IPS-18a (cell line): ENCODE results near the gene PPP2R2B.

Experiments used
- H3K27ac ChIP-seq: one replicate; pipeline ENCODE4 v1.5.1; 2013; ENCODE audit warnings: low read length
- H3K27me3 ChIP-seq: one replicate; pipeline ENCODE4 v1.6.1; 2013; ENCODE audit warnings: mild to moderate bottlenecking, low read length; ENCODE audit not compliant: control insufficient read depth, insufficient read depth
- H3K36me3 ChIP-seq: one replicate; pipeline ENCODE4 v1.6.1; 2013; ENCODE audit warnings: low read depth, low read length; ENCODE audit not compliant: control insufficient read depth
- H3K4me1 ChIP-seq: one replicate; pipeline ENCODE4 v1.6.1; 2013; ENCODE audit warnings: low read depth, low read length; ENCODE audit not compliant: control insufficient read depth
- H3K4me3 ChIP-seq: one replicate; pipeline ENCODE4 v1.5.1; 2013; ENCODE audit warnings: low read length
- H3K9ac ChIP-seq: one replicate; pipeline ENCODE4 v1.6.1; 2013; ENCODE audit warnings: mild to moderate bottlenecking, low read length, moderate library complexity
- H3K9me3 ChIP-seq: one replicate; pipeline ENCODE4 v1.6.1; 2013; ENCODE audit warnings: low read depth, low read length; ENCODE audit not compliant: control insufficient read depth

Gene PPP2R2B

DNA sequence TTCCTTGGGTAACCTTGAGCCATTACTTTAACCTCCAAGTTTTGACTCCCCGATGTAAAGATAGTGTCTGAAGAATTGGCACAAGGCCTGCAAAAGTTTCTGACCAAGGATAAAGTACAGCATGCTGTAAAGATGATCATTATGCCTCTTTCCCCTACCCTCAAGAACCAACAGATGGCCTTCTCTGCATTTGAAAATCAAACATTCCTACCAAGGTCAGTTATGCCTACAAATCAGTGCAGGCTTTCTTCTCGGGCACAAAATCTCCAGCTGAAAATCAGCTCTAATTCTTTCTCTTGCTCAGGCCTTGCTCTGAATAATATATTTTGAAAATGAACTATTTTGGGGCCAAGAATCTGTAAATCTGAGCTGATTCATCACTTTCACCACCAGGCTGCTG is 59.7 kb downstream of the PPP2R2B start:
- H3K27me3 ChIP-seq: no peaks in the 10 kb centered on the region
- H3K4me3 ChIP-seq: no peak overlapping the region
- no peaks in the 10 kb centered on the region for H3K9me3 ChIP-seq
- H3K27ac ChIP-seq: no peak overlapping the region
- H3K4me1 ChIP-seq: peaks cover 35% of the 10 kb centered on the region
- no peak overlapping the region for H3K9ac ChIP-seq
- H3K36me3 ChIP-seq: no peaks in the 10 kb centered on the region

DNA sequence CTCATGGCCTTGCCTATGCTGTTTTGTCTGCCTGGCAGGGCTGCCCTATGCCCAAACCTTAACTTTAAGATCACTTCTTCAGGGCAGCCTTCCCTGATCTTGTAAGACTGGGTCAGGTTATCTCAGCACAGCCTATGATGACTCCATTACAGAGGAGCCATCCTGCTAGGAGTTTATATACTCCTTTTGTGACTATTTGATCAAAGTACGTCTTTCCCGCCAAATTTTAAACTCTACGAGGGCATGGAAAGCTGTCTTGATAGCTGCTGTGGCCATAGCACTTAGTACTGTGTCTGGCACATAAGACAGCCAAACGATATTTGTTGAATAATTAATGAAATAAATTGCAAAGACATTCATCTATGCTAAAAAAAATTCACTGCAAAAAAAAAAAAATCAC is 60.6 kb downstream of the PPP2R2B start:
- Histone ChIP-seq H3K27ac (no peak overlapping the region), H3K4me1 (peaks cover 35% of the 10 kb centered on the region), H3K4me3 (no peak overlapping the region), H3K9ac (no peak overlapping the region), H3K27me3 (no peaks in the 10 kb centered on the region), H3K36me3 (no peaks in the 10 kb centered on the region), H3K9me3 (no peaks in the 10 kb centered on the region)

DNA sequence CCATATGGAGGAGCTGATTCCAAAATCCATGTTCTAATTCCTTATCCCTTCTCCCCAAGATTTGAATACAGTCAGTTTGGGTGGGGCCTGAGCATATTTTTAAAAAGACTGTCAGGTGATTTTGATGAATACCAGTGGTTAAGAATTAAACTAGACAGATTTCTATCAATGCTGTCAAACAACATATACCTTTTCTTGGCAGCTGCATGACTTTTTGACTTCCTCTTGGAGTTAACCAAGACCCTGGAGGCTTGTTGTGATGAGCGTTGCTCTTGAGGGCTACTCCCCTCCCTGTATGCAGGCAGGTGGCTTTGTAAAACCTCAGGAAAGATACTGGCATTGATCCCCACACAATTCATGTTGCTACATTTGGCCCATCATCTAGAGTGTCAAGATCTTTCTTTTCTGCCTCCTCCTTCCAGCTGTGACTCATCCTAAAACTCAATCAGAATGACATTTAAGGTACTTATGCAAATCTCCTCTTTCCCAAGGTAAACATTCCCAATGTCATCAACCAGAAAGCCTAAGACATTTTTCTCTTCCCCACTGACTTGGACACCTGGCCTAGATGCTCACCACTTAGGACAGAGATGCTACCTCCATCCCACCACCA is 61.7 kb downstream of the PPP2R2B start:
- no peaks in the 10 kb centered on the region for H3K27me3 ChIP-seq
- no peak overlapping the region for H3K27ac ChIP-seq
- no peak overlapping the region for H3K4me3 ChIP-seq
- no peaks in the 10 kb centered on the region for H3K9me3 ChIP-seq
- H3K36me3 ChIP-seq: no peaks in the 10 kb centered on the region
- peaks cover 35% of the 10 kb centered on the region for H3K4me1 ChIP-seq
- no peak overlapping the region for H3K9ac ChIP-seq

DNA sequence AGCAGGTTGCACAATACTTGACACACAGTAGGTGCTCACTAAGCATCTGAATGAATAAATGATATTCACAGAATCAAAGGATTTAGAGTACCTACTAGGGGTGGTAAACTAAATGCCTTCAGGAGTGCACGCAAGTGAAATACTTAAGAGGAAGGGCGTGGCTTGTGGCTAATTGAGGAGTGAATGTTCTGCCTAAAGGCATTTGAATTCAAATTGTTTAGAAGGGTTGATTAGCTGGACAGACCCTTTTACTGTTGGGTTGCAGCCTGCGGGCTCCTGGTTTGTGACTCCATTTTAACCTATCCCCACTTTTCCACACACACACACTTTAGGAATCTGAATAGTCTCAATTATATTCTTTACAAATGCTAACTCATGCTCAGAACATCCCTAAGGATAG is 63.1 kb downstream of the PPP2R2B start:
- Histone ChIP-seq H3K9ac (no peak overlapping the region), H3K36me3 (no peaks in the 10 kb centered on the region), H3K27ac (no peak overlapping the region), H3K4me3 (no peak overlapping the region), H3K9me3 (no peaks in the 10 kb centered on the region), H3K27me3 (no peaks in the 10 kb centered on the region), H3K4me1 (peaks cover 35% of the 10 kb centered on the region)

DNA sequence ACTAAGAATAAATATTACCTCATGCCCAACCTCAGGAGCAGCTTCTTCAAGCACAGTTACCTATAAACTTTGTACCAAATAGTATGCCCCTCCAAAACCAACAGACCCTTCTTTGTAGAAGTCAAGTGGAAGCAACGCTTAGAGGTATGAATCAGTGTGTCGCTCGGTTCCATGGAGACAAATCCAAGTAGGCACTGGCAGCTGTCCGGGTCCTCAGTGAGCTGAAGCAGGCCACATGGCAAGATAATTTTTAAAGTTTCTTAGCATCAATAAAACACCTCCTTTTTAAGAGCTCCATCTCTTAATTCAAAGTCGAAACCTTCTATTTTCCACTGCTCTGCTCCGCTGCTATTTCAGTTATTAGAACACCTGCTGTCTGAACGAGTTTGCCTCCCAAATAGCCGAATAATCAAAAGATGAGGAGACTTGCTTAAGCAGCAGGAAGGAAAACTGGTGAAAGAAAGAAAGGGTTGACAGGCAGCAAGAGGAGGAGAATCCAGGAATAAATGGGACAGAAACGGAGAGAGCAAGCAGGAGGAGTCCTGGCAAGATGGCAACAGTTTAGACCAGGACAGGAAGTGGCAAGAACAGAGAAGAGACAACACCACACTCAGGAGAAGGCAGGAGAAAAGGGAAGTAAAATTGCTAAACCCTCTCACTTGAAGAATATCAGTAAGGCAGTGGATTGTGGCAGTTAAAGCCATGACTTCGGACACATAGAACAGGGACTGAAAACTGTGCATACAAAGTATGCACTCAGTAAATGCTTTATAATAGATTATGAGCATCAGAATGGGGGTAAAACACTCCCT is 65.0 kb downstream of the PPP2R2B start:
- peaks cover 28% of the 10 kb centered on the region for H3K4me1 ChIP-seq
- H3K36me3 ChIP-seq: no peaks in the 10 kb centered on the region
- no peak overlapping the region for H3K27ac ChIP-seq
- no peak overlapping the region for H3K9ac ChIP-seq
- no peak overlapping the region for H3K4me3 ChIP-seq
- no peaks in the 10 kb centered on the region for H3K27me3 ChIP-seq
- no peaks in the 10 kb centered on the region for H3K9me3 ChIP-seq

DNA sequence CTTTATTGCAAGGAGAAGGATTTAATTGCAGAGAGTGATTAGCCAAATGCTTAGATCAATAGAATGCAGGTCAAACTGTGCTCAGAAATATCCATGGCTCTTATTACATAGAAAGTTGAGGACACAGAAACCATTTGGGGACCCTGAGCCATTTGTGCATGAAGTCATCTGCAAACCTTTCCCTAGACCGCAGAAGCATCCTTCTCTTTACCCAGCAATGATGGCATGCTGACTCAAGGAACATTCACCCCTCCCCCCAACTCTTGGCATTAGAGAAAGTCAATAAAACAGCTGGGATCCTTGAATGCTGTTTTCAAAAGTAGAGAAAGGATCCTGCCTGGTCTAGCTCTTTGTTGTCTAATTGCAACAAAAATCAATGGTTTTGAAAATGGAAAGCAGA is 73.5 kb downstream of the PPP2R2B start:
- peaks cover 36% of the 10 kb centered on the region for H3K4me1 ChIP-seq

DNA sequence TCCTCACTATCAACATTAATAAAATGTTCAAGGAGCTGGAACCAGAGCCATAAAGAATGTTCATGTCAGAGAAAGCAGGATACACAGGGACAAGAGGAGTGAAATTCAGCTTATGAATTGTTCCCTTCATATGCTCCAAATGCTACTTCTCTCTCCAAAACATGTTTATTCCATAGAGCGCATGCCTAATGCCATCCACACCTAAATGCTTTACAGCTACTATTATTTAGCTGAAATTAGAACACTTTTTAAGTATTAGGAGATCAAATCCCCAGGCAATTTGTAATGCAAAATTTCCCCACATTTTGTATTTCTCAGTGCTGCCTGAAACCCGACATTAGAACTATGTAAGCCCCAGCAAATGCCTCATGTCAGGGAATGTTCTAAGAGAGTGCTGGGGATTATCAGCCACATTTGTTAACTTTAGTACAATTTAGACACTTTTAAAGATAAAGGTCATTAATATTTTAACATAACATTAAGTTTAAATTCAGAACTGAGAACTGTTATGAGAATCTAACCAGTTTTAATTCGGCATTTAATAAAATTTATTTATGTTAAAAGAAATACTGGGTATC is 75.5 kb downstream of the PPP2R2B start:
- Histone ChIP-seq H3K4me1 (peaks cover 53% of the 10 kb centered on the region), H3K36me3 (no peaks in the 10 kb centered on the region), H3K4me3 (no peak overlapping the region), H3K9me3 (no peaks in the 10 kb centered on the region), H3K27ac (no peak overlapping the region), H3K27me3 (no peaks in the 10 kb centered on the region), H3K9ac (no peak overlapping the region)

More for the DNA sequence above, 73.5 kb downstream of the PPP2R2B start:
- Histone ChIP-seq H3K36me3 (no peaks in the 10 kb centered on the region), H3K9ac (no peak overlapping the region), H3K27me3 (no peaks in the 10 kb centered on the region), H3K27ac (no peak overlapping the region), H3K4me3 (no peak overlapping the region), H3K9me3 (no peaks in the 10 kb centered on the region)

DNA sequence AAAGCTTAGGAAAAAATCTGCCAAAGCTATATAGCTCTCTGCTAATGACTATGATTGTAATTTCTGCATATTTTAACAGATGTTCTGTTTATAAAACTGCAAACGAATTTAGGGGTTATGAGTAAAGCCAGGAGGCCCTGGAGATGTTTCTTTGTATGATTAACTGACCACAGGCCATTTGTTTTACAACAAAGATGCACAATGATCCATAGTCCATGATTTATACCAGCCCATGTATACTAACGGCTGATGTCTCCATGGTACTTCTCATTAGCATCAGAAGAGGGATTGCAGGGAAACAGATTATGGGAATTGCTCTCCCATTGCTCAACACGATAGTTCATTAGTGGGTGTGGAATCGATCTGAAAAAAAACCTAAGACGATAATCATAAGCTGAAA is 78.9 kb downstream of the PPP2R2B start:
- H3K36me3 ChIP-seq: no peaks in the 10 kb centered on the region
- H3K9ac ChIP-seq: no peak overlapping the region
- peaks cover 66% of the 10 kb centered on the region for H3K4me1 ChIP-seq
- no peak overlapping the region for H3K4me3 ChIP-seq
- H3K9me3 ChIP-seq: no peaks in the 10 kb centered on the region
- H3K27me3 ChIP-seq: no peaks in the 10 kb centered on the region
- H3K27ac ChIP-seq: no peak overlapping the region

DNA sequence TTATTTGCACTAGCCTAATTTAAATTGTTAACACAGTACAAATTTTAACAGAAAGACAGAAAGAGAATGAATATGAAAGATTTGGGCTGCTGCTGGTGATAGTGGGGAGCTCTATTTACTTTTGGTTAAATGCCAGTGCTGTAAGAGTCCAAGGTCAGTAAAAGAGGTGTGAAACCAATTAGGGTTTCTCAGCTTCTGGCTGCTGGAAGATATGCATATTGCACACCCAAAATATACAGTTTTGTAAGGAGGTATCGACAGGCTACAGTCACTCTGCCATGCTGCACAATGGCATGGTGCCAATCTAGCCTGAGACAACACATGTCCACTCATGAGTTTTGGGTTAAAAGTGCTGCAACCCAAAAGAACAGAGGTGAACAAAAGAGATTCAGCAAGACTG is 79.3 kb downstream of the PPP2R2B start:
- H3K9ac ChIP-seq: no peak overlapping the region
- H3K27ac ChIP-seq: no peak overlapping the region
- peaks cover 64% of the 10 kb centered on the region for H3K4me1 ChIP-seq
- H3K4me3 ChIP-seq: no peak overlapping the region
- H3K9me3 ChIP-seq: no peaks in the 10 kb centered on the region
- H3K36me3 ChIP-seq: no peaks in the 10 kb centered on the region
- no peaks in the 10 kb centered on the region for H3K27me3 ChIP-seq

DNA sequence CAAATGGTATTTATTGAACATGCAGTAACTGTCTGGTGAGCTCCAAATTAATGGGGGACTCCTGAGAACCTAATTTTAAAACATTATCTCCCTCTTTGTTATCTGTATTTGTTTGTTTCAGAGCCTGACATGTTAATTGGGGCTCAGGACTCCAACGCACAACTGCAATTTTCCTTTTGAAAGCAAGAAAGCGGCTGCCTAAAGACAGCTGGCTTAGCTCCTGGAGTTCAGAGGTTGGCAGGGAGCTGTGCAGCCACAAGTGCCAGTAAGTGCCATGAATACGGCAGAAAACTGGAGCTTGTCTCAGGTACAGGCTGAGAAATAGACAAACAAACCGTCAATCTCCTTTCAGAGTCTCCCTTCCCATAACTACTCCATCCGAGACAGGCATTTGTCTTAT is 80.9 kb downstream of the PPP2R2B start:
- Histone ChIP-seq H3K27me3 (no peaks in the 10 kb centered on the region), H3K9ac (no peak overlapping the region), H3K36me3 (no peaks in the 10 kb centered on the region), H3K27ac (no peak overlapping the region), H3K9me3 (no peaks in the 10 kb centered on the region), H3K4me3 (no peak overlapping the region), H3K4me1 (peaks cover 60% of the 10 kb centered on the region)

DNA sequence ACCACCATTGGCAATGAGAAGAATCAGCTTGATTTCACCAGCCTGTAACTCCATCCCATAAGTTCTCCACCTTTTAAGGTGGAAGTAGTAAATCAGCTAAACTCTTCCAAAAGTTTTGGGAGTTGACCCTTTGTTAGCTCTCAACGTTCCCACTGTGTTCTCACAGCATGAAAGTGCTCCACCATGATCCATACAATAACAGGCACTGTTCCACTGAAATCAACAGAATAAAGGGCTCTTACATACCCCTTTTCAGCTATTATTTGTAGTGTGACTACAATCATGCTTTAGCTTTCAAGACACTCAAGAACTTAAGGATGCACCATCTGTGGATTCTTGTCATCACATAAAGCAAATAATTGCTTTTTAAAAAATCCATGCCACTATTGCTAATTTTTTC is 81.6 kb downstream of the PPP2R2B start:
- peak overlapping the region; percentile 2 for H3K4me3 ChIP-seq
- H3K9ac ChIP-seq: no peak overlapping the region
- no peaks in the 10 kb centered on the region for H3K9me3 ChIP-seq
- no peak overlapping the region for H3K27ac ChIP-seq
- peaks cover 52% of the 10 kb centered on the region for H3K4me1 ChIP-seq
- no peaks in the 10 kb centered on the region for H3K27me3 ChIP-seq
- H3K36me3 ChIP-seq: no peaks in the 10 kb centered on the region

DNA sequence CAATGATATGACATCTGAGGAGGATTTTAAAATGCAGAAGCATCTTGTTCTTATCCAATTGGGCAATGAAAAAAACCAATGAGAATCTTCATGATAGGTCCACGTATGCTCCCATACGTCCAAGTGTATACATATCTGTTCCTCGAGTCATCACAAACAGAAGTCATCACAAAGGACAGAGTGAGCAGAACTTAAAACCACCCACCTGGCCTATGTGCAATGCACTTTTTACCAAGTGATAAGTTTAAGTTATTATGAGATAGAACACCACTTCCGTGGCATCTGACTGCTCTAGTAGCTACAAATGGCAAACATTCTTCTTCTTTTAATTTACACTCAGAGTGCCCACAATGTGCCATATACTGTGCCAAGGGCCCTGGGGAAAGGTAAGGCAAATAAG is 82.4 kb downstream of the PPP2R2B start:
- Histone ChIP-seq H3K27ac (no peak overlapping the region), H3K4me1 (peaks cover 51% of the 10 kb centered on the region)

More for the DNA sequence above, 82.4 kb downstream of the PPP2R2B start:
- no peaks in the 10 kb centered on the region for H3K9me3 ChIP-seq
- H3K36me3 ChIP-seq: no peaks in the 10 kb centered on the region
- H3K9ac ChIP-seq: no peak overlapping the region
- H3K27me3 ChIP-seq: no peaks in the 10 kb centered on the region
- H3K4me3 ChIP-seq: no peak overlapping the region
